Hepatocyte (in vitro differentiated cells): Measurements from ENCODE around the gene VPS29. TPM values are rescaled to one million over a fixed set of nuclear protein-coding genes. Genes with fewer than 3 reads are reported as not detected.
"Not testable (repeated sequence)": the region's sequence is repeated elsewhere in the genome, so short reads cannot be mapped to it uniquely, and the experiment has no call there.

Source experiments
- DNase-seq: peaks from one replicate; pipeline ENCODE4 v3.0.0-alpha.2; 2016; ENCODE audit warnings: low spot score
- H2AFZ ChIP-seq: fragments of 200-600 bp; sonication (generic); 2 replicates; pipeline ENCODE4 v1.6.0; 2016; ENCODE audit warnings: antibody characterized with exemption, mild to moderate bottlenecking
- H3K27ac ChIP-seq: fragments of 200-600 bp; sonication (generic); 2 replicates; pipeline ENCODE4 v1.5.1; 2016; ENCODE audit warnings: mild to moderate bottlenecking
- H3K27me3 ChIP-seq: fragments of 200-600 bp; sonication (generic); 2 replicates; pipeline ENCODE4 v1.6.1; 2016
- H3K36me3 ChIP-seq: fragments of 200-600 bp; sonication (generic); replicated peaks from 2 replicates; pipeline ENCODE4 v1.5.1; 2016; ENCODE audit warnings: low read depth; ENCODE audit not compliant: insufficient read depth
- H3K4me1 ChIP-seq: fragments of 200-600 bp; sonication (generic); 2 replicates; pipeline ENCODE4 v1.5.1; 2016; ENCODE audit warnings: mild to moderate bottlenecking, moderate library complexity; ENCODE audit not compliant: insufficient read depth
- H3K4me2 ChIP-seq: fragments of 200-600 bp; sonication (generic); 2 replicates; pipeline ENCODE4 v1.6.0; 2016
- H3K4me3 ChIP-seq: fragments of 200-600 bp; sonication (generic); 2 replicates; pipeline ENCODE4 v1.5.1; 2016; ENCODE audit warnings: mild to moderate bottlenecking
- H3K79me2 ChIP-seq: fragments of 200-600 bp; sonication (generic); 2 replicates; pipeline ENCODE4 v1.6.0; 2017; ENCODE audit warnings: mild to moderate bottlenecking
- H3K9me2 ChIP-seq: fragments of 200-600 bp; sonication (generic); replicated peaks from 2 replicates; pipeline ENCODE4 v1.6.0; 2017; ENCODE audit warnings: mild to moderate bottlenecking; ENCODE audit not compliant: insufficient read depth
- H3K9me3 ChIP-seq: fragments of 200-600 bp; sonication (generic); 2 replicates; pipeline ENCODE4 v1.5.1; 2016; ENCODE audit warnings: low read depth, mild to moderate bottlenecking
- H4K20me1 ChIP-seq: fragments of 200-600 bp; sonication (generic); 2 replicates; pipeline ENCODE4 v1.6.0; 2016; ENCODE audit warnings: mild to moderate bottlenecking; ENCODE audit not compliant: insufficient read depth, poor library complexity, severe bottlenecking
- CTCF ChIP-seq: fragments of 200-600 bp; sonication (generic); IDR thresholded peaks from 2 replicates; pipeline ENCODE4 v1.5.1; 2016; ENCODE audit warnings: antibody characterized with exemption, mild to moderate bottlenecking; ENCODE audit not compliant: poor library complexity
- EZH2 ChIP-seq: fragments of 200-600 bp; sonication (generic); IDR thresholded peaks from 2 replicates; pipeline ENCODE4 v1.6.1; 2016; ENCODE audit warnings: antibody characterized with exemption, mild to moderate bottlenecking, borderline replicate concordance
- EZH2phosphoT487 ChIP-seq: fragments of 200-600 bp; sonication (generic); IDR thresholded peaks from one replicate; pipeline ENCODE4 v1.6.1; 2018; ENCODE audit warnings: antibody characterized with exemption, mild to moderate bottlenecking, low read depth, moderate library complexity; ENCODE audit not compliant: unreplicated experiment, severe bottlenecking
- WGBS: methylation state at CpG from one replicate; pipeline ENCODE4 v1.1.6; 2016; ENCODE audit warnings: low lambda C conversion rate; ENCODE audit errors: missing lambda C conversion rate; 5-methylcytosine and 5-hydroxymethylcytosine counted together
- polyA plus RNA-seq: library from polyadenylated mRNA; unstranded; fragments of >200 nt; fragmentation: Nextera tagmentation; extraction: Ambion mirVana; gene quantifications from 2 replicates; pipeline ENCODE4 v1.2.1, GENCODE V29; 2016
- total RNA-seq: library from RNA; depleted of rRNA; stranded (reverse); fragments of >200 nt; gene quantifications from 2 replicates; pipeline ENCODE4 v1.2.3, GENCODE V29; 2014

Gene VPS29
- total and polyA plus RNA-seq, 2 experiments from 2014 or later = 102 to 176 TPM

- Histone ChIP-seq H3K79me2 (peaks cover 6% of the 10 kb centered on the region), H3K36me3 (no peaks in the 10 kb centered on the region), H3K27ac (no peak overlapping the region), H3K27me3 (no peaks in the 10 kb centered on the region), H3K9me2 (no peaks in the 10 kb centered on the region), H2AFZ (no peak overlapping the region), H3K4me2 (no peak overlapping the region), H4K20me1 (no peaks in the 10 kb centered on the region), H3K9me3 (no peaks in the 10 kb centered on the region), H3K4me1 (peaks cover 7% of the 10 kb centered on the region), H3K4me3 (no peak overlapping the region)
- no peak for DNase-seq
- TF ChIP-seq EZH2 = no peak
- no peak for TF ChIP-seq CTCF
- no peak for TF ChIP-seq EZH2phosphoT487
- WGBS = 95% methylated on average over 6 of the region's 6 CpGs
Measured at GRCh38 chr12:110528277-110528839, 26.4 kb upstream of the VPS29 start.

GRCh38 chr12:110520876-110521712 is 19.2 kb upstream of the VPS29 start:
- H3K4me3 ChIP-seq, H3K27me3 ChIP-seq, H3K4me2 ChIP-seq, H3K27ac ChIP-seq, H3K4me1 ChIP-seq, H3K9me3 ChIP-seq, H3K36me3 ChIP-seq, H4K20me1 ChIP-seq, H3K9me2 ChIP-seq, H3K79me2 ChIP-seq, DNase-seq, H2AFZ ChIP-seq: not testable (repeated sequence)
- 93% methylated on average over 11 of the region's 11 CpGs for WGBS

- H3K79me2 ChIP-seq, H3K27me3 ChIP-seq, H3K4me2 ChIP-seq, H3K4me3 ChIP-seq, H3K27ac ChIP-seq, H3K36me3 ChIP-seq, H3K9me3 ChIP-seq, H3K9me2 ChIP-seq, H4K20me1 ChIP-seq, H2AFZ ChIP-seq, DNase-seq, H3K4me1 ChIP-seq: not testable (repeated sequence)
- WGBS = 89% methylated on average over 6 of the region's 8 CpGs
Measured at GRCh38 chr12:110518014-110518413, 16.1 kb upstream of the VPS29 start.

- Histone ChIP-seq H3K27ac (no peak overlapping the region), H3K4me1 (no peaks in the 10 kb centered on the region), H3K27me3 (no peaks in the 10 kb centered on the region), H3K4me3 (no peak overlapping the region), H3K9me2 (no peaks in the 10 kb centered on the region), H3K36me3 (no peaks in the 10 kb centered on the region), H3K4me2 (no peak overlapping the region), H3K79me2 (no peaks in the 10 kb centered on the region), H2AFZ (no peak overlapping the region), H3K9me3 (no peaks in the 10 kb centered on the region), H4K20me1 (no peaks in the 10 kb centered on the region)
- TF ChIP-seq EZH2 (no peak), CTCF (no peak), EZH2phosphoT487 (no peak)
- WGBS = 85% methylated on average over 3 of the region's 3 CpGs
- no peak for DNase-seq
Measured at GRCh38 chr12:110516995-110517394, 15.1 kb upstream of the VPS29 start.
